ENCODE measurements around the gene APOB.
"Not testable (repeated sequence)": the region's sequence is repeated elsewhere in the genome, so short reads cannot be mapped to it uniquely, and the experiment has no call there.

Gene APOB

GRCh38 chr2:21032338-21033236 lies 11.3 kb downstream of the APOB start:
- no peak for DNase-seq

GRCh38 chr2:21030983-21031968 lies 12.6 kb downstream of the APOB start:
- in situ Hi-C loops (cut with HindIII; ENCODE audit: low pct_ligation_motif_present, low sequenced_read_pairs), result no loop called here
- Histone ChIP-seq H3K27me3 (replicated peaks) (no peaks in the 10 kb centered on the region), H3K36me3 (replicated peaks) (no peaks in the 10 kb centered on the region), H3K4me3 (ENCODE audit: low read depth, low read length) (no peak overlapping the region), H3K27ac (no peak overlapping the region)
- DNase-seq, result no peak
- no peak for TF ChIP-seq CTCF (IDR thresholded peaks at IDR 0.05; ENCODE audit: low read depth, low read length, missing control alignments)

More at GRCh38 chr2:21032338-21033236, 11.3 kb downstream of the APOB start:
- in situ Hi-C loops (cut with HindIII; ENCODE audit: low pct_ligation_motif_present, low sequenced_read_pairs), result no loop called here
- Histone ChIP-seq H3K4me3 (ENCODE audit: low read depth, low read length) (no peak overlapping the region), H3K27ac (no peak overlapping the region), H3K36me3 (replicated peaks) (no peaks in the 10 kb centered on the region), H3K27me3 (replicated peaks) (no peaks in the 10 kb centered on the region)
- no peak for TF ChIP-seq CTCF (IDR thresholded peaks at IDR 0.05; ENCODE audit: low read depth, low read length, missing control alignments)

- no peak for TF ChIP-seq CTCF (IDR thresholded peaks at IDR 0.05; ENCODE audit: low read depth, low read length, missing control alignments)
- Histone ChIP-seq H3K36me3 (replicated peaks) (no peaks in the 10 kb centered on the region), H3K4me3 (ENCODE audit: low read depth, low read length) (no peak overlapping the region), H3K27me3 (replicated peaks) (no peaks in the 10 kb centered on the region), H3K27ac (no peak overlapping the region)
- DNase-seq, result no peak
- in situ Hi-C loops (cut with HindIII; ENCODE audit: low pct_ligation_motif_present, low sequenced_read_pairs), result no loop called here
Measured at GRCh38 chr2:21029519-21029918, 14.4 kb downstream of the APOB start.

- H3K36me3 ChIP-seq (replicated peaks); DNase-seq; H3K27me3 ChIP-seq (replicated peaks); in situ Hi-C loops (cut with HindIII; ENCODE audit: low pct_ligation_motif_present, low sequenced_read_pairs); H3K4me3 ChIP-seq (ENCODE audit: low read depth, low read length); H3K27ac ChIP-seq: not testable (repeated sequence)
Measured at GRCh38 chr2:21028951-21029350, 14.9 kb downstream of the APOB start.

- H3K36me3 ChIP-seq (replicated peaks), result no peaks in the 10 kb centered on the region
- no peak for DNase-seq
- H3K27ac ChIP-seq, result no peak overlapping the region
- no peaks in the 10 kb centered on the region for H3K27me3 ChIP-seq (replicated peaks)
- in situ Hi-C loops (cut with HindIII; ENCODE audit: low pct_ligation_motif_present, low sequenced_read_pairs), result no loop called here
- no peak overlapping the region for H3K4me3 ChIP-seq (ENCODE audit: low read depth, low read length)
- TF ChIP-seq CTCF (IDR thresholded peaks at IDR 0.05; ENCODE audit: low read depth, low read length, missing control alignments), result no peak
Measured at GRCh38 chr2:21028021-21028947, 15.6 kb downstream of the APOB start.

All from brain microvascular endothelial cell (primary cell).